Measurements from ENCODE around the gene SNX25.

Gene SNX25

GRCh38 chr4:185384061-185384460, 174.7 kb downstream of the SNX25 start:
- no peak for FAIRE-seq

- FAIRE-seq: no peak
Measured at GRCh38 chr4:185384930-185385331, 175.5 kb downstream of the SNX25 start.

GRCh38 chr4:185387957-185388356, 178.6 kb downstream of the SNX25 start:
- no peak for FAIRE-seq

GRCh38 chr4:185390941-185391340, 181.5 kb downstream of the SNX25 start:
- no peak for FAIRE-seq

GRCh38 chr4:185392156-185392555, 182.8 kb downstream of the SNX25 start:
- FAIRE-seq: no peak

- FAIRE-seq: no peak
Measured at GRCh38 chr4:185394568-185395237, 185.3 kb downstream of the SNX25 start.

- peak; percentile 73 for FAIRE-seq
Measured at GRCh38 chr4:185395238-185395955, 186.0 kb downstream of the SNX25 start, which contains the start of gene LRP2BP. TSS of gene LRP2BP (minus strand) at chr4:185395924. CDS start at chr4:185378186, 17,738 bp downstream.

GRCh38 chr4:185395956-185396723, 186.7 kb downstream of the SNX25 start:
- peak; percentile 37 for FAIRE-seq

- FAIRE-seq: no peak
Measured at GRCh38 chr4:185396724-185397385, 187.5 kb downstream of the SNX25 start, which contains the start of gene ANKRD37. TSS of gene ANKRD37 (plus strand) at chr4:185396841. CDS start at chr4:185396924, 83 bp downstream.

- no peak for FAIRE-seq
Measured at GRCh38 chr4:185398618-185399017, 189.2 kb downstream of the SNX25 start.

- no peak for FAIRE-seq
Measured at GRCh38 chr4:185399466-185399865, 190.1 kb downstream of the SNX25 start.

- FAIRE-seq: no peak
Measured at GRCh38 chr4:185404031-185404430, 194.6 kb downstream of the SNX25 start.

- no peak for FAIRE-seq
Measured at GRCh38 chr4:185405296-185405999, 196.1 kb downstream of the SNX25 start.

GRCh38 chr4:185408432-185408831, 199.0 kb downstream of the SNX25 start:
- FAIRE-seq: no peak

- no peak for FAIRE-seq
Measured at GRCh38 chr4:185411849-185412248, 202.5 kb downstream of the SNX25 start.

- no peak for FAIRE-seq
Measured at GRCh38 chr4:185412412-185412811, 203.0 kb downstream of the SNX25 start.

Measured in G401.6 (cell line).